Activated naive CD4-positive, alpha-beta T cell treated with Interleukin-2 at 50 U/mL for 16 hours (primary cell): Measurements from ENCODE around the gene TBL1X.
A peak's percentile ranks its signal among the peaks of the same experiment; 100 is the strongest.

Experiments used
- DNase-seq: peaks from one replicate; pipeline ENCODE4 v3.0.0-alpha.2; 2020

The TBL1X gene

GRCh38 chrX:9635803-9636202 is 170.9 kb downstream of the TBL1X start:
- DNase-seq = no peak

GRCh38 chrX:9638871-9639270 is 174.0 kb downstream of the TBL1X start:
- DNase-seq = no peak

DNA sequence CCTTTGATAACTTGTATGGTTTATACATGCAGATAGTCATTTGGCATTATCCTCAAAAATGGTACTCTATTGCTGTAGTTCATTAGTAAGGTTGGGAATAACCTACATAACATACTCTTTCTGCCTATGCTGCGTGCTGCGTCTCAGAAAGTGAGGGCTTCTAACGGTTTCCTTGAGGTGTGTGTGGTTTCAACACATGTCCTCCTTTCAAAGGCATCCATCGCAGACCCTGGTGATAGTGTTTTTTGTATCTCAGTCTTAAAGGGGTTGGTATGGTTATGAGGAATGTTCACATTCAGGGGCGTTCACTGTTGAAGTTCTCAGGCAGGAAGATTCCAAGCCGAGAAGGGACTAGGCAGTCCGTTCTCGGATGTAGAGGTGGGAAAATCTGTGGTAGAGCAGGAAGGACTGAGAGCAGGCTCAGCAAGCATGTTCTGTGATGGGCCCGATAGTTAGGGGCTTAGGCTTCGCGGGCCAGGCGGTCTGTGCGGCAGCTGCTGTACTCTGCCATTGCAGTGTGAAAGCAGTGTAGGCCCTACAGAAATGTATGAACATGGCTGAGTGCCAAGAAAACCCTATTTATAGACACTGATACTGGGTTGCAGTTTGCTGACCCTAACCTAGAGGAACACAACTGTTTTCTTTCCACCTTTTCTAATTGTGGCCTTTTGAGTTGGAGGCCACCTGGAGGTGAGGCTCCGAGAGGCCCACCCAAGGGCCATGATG is 177.6 kb downstream of the TBL1X start:
- no peak for DNase-seq

DNA sequence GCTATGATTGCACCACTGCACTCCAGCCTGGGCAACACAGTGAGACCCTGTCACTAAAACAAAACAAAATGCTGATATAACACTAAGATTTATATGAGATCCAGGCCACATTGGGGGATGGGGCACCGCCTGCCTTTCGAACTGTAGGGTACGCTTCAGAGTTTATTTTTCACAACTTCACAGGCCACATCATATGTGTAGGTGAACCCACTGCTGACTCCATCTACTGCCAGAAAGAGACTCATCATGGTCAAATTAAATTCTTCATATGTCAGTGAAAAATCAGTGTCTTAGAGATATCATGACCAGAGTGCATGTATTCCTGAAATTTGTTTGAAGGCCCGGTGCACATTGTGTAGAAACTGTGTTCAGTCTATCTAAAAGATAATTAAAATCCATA is 178.9 kb downstream of the TBL1X start:
- no peak for DNase-seq

- DNase-seq = peak; percentile 3
Observed at GRCh38 chrX:9644335-9644734, 179.5 kb downstream of the TBL1X start.

DNA sequence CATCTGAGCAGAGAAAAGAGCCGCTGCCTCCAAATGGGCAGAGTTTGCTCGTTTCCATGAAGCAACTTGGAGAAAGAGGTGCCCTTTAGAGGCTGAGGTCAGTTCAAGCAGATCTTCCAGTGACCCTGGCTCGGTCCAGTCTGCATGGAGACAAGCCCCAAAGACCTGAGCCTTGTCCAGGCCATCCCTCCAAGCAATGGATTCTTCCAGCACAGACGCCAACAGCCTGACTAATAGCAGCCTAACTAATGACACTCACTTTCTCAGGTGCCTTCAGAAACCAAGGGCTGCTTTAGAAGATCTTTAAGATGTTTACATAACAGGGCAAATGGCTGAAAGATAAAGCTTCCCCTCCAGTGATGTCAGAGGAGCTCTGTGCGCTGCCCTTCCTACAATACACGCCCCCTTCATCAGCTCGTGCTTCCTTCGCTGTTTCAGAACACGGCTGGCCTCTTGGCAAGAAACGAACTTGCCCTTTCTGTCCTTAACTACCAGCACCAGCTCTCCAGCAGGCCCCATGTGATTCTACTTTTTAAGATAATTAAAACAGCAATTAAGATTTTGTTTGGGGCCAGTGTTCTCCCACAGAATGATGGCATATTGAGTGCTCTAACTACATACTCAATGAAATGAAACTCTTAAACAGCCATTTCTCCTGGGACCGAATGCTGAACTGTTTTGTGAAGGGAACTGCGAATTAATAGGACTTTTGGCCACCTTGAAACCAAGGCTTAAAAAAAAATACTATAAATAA is 181.8 kb downstream of the TBL1X start:
- no peak for DNase-seq

DNA sequence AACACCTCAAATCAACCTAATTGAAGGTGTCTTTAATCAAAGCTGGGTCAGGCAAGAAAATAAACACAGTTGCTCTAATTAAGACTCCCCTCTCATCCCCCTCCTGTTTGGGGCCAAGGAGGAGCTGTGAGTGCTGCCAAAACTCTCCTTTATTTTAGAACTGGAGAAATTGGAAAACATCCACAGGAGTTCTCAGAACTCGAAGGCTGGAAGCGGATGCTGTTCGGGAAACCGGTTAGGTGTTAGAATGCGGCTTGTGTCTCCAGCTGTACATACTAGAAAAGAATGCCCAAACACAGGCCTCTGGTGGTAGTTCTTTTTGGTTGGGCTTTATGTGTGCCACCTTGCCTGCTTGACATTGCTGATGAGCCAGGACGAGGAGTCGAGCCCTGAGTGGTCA is 182.6 kb downstream of the TBL1X start:
- DNase-seq = no peak

GRCh38 chrX:9650091-9650490 is 185.2 kb downstream of the TBL1X start:
- DNase-seq = no peak

GRCh38 chrX:9651737-9652136 is 186.9 kb downstream of the TBL1X start:
- DNase-seq = no peak

DNA sequence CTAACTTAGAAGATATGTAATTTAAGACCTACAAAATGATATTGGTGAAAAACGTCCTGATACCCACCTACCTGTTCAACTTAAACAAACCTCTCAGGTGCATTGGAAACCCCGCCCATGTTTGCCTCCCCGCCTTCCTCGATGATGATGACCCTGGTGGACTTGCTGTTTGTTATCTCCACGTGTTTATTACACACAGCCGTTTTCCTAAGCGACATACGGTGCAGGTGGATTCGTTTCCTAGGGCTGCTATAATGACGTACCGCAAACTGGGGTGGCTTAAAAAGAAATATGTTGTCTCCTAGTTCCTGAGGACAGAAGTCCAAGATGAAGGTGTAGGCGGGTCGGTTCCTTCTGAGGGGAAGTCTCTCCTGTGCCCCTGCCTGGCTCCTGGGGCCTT is 190.1 kb downstream of the TBL1X start:
- no peak for DNase-seq

DNA sequence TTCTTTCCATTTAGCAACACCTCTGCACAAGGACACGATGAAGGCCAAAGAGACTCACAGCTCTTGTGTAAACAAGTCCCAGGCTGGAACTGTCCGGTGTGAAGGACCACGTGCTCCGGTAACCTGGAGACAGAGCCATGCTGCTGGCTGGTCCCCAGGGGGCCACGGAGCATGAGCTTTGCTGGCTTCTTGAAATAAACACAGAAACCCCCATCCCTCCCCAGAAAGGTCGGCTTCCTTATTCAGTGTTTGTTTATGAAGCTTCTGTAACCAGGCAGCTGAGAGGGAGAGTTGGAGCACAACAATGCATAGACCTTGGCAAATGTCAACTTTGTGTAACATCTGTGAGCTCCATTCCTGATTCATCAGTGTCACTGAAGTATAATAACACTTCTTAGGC is 191.4 kb downstream of the TBL1X start:
- no peak for DNase-seq

DNA sequence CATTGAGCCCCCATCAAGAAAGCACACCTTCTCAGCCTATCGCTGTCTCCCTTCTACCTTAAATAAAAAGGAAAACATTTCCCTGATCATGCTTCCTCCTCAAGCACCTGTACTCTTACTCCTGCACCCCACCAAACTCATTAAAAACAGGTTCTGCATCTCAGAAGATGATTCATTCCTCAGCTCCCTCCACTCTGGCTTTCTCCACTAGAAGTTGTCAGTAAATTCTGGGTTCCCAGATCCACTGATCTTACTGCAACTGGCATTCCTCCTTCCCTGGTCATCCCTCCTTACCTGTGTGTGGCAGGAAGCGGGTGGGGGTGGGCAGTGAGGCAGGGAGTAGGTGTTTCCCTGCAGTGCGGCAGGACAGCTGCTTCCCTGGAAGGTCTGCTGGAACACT is 192.0 kb downstream of the TBL1X start:
- no peak for DNase-seq

DNA sequence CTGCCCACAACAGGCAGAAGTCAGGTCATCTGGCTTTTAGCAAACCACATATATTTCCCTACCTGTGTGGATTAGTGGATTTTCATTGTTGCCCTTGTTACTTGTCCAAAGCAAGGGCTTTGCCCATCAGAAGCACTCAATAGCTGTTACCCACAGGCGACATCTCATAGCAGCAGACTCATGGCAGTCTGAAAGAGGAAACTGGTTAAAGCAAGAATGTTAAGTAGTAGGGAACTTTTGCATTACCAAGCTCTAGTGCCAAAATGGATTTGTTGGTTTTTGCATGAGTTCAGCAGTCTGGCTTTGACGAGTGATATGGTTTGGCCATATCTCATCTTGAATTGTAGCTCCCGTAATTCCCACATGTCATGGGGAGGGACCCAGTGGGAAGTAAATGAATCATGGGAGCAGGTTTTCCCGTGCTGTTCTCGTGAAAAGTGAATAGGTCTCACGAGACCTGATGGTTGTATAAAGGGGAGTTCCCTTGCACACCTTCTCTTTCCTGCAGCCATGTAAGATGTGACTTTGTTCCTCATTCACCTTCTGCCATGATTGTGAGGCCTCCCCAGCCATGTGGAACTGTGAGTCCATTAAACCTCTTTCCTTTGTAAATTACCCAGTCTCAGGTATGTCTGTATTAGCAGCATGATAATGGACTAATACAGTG is 192.9 kb downstream of the TBL1X start:
- DNase-seq = no peak

GRCh38 chrX:9658409-9658808 is 193.6 kb downstream of the TBL1X start:
- no peak for DNase-seq

GRCh38 chrX:9659571-9660195 is 194.8 kb downstream of the TBL1X start:
- DNase-seq = no peak

GRCh38 chrX:9662148-9662547 is 197.3 kb downstream of the TBL1X start:
- no peak for DNase-seq

GRCh38 chrX:9663216-9663615 is 198.4 kb downstream of the TBL1X start:
- no peak for DNase-seq

DNA sequence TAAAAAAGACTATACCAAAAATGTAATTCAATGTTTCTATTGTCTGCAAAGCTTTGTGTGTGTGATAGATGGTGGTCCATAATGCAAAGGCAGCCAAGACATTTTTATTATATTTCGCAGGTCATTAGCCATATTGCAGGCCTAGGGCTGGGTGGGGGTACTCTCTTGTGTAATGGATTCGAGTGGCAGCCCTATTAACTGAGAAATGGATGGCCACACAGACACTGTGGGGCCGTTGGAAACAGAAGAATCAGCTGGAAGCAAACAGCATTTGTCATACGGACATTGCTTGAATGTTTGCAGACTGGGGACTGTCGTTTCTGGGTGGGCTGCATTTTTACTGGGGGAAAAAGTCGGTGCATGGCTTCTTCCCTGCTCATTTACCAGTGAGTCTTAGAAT is 199.4 kb downstream of the TBL1X start:
- DNase-seq = no peak

DNA sequence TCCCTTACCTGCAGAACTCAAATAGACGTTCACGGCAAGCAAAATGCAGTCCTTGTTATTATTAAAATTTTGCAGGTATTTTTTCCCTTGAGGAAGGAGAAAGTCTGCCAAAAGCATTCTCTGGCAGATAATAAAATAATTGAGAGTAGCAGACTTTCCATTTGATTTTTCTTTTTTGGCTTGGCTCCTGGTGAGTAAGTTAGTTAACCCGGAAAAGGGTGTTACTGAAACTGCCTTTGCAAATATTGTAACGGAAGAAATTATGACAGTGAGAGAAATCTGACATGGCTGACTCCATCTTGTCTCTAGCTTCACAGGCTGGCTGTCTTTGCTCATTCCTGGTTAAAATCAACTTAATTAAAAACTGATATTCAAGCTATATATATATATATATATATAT is 200.3 kb downstream of the TBL1X start:
- DNase-seq = no peak

- DNase-seq = no peak
Observed at GRCh38 chrX:9668537-9668936, 203.7 kb downstream of the TBL1X start.

- DNase-seq = no peak
Observed at GRCh38 chrX:9670136-9670814, 205.4 kb downstream of the TBL1X start.

DNA sequence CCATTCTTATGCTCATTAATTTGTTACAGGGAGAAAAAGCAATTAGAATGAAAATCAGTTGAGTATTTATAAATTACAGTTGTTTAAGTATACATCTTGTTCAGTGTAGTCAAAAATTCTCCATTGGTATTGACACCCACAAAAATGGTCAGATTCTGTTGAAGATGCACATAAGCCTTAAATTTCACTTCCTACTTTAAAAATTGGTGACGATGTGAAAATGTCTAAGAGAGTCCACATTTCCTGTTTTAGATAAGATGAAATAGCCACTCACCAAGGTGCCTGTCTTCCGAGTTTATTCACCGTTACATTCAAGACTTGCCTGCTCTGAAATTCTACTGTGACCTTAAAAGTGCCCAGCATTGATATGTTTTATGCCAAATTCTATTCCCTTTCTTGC is 207.1 kb downstream of the TBL1X start:
- DNase-seq = no peak

- DNase-seq = no peak
Observed at GRCh38 chrX:9676306-9676705, 211.4 kb downstream of the TBL1X start.
